GM12801 (cell line): ENCODE results near the gene RPS6KA2.

Experiments used
- CTCF ChIP-seq: IDR thresholded peaks from one replicate; pipeline ENCODE4 v1.5.1; 2011; ENCODE audit warnings: control low read depth; ENCODE audit not compliant: insufficient read length; ENCODE audit errors: extremely low read depth

RPS6KA2 gene

GRCh38 chr6:166541366-166541765, 85.7 kb downstream of the RPS6KA2 start:
- TF ChIP-seq CTCF = no peak

GRCh38 chr6:166540631-166541331, 86.3 kb downstream of the RPS6KA2 start:
- TF ChIP-seq CTCF = no peak

GRCh38 chr6:166539543-166539942, 87.5 kb downstream of the RPS6KA2 start:
- no peak for TF ChIP-seq CTCF

- no peak for TF ChIP-seq CTCF
Observed at GRCh38 chr6:166538297-166539010, 88.6 kb downstream of the RPS6KA2 start.

- no peak for TF ChIP-seq CTCF
Observed at GRCh38 chr6:166534658-166535406, 92.2 kb downstream of the RPS6KA2 start.

- TF ChIP-seq CTCF = no peak
Observed at GRCh38 chr6:166533205-166533824, 93.7 kb downstream of the RPS6KA2 start.

GRCh38 chr6:166532302-166532701, 94.7 kb downstream of the RPS6KA2 start:
- no peak for TF ChIP-seq CTCF
